Right kidney (tissue), 1 donor: ENCODE data around the gene PKD2L1.
A peak's percentile ranks its signal among the peaks of the same experiment; 100 is the strongest.
"Not testable (repeated sequence)": the region's sequence is repeated elsewhere in the genome, so short reads cannot be mapped to it uniquely, and the experiment has no call there.

ENCODE experiments used
- DNase-seq: peaks from one replicate; pipeline ENCODE4 v3.0.0-alpha.2; 2016

The PKD2L1 gene

GRCh38 chr10:100286051-100287033, 43.7 kb downstream of the PKD2L1 start, which contains the start of gene BLOC1S2:
TSS of gene BLOC1S2 (minus strand) at chr10:100286680. CDS start at chr10:100286659, 21 bp downstream.
- peak; percentile 91 for DNase-seq

GRCh38 chr10:100285326-100285725, 44.7 kb downstream of the PKD2L1 start:
- DNase-seq, result not testable (repeated sequence)

GRCh38 chr10:100282907-100283306, 47.1 kb downstream of the PKD2L1 start:
- DNase-seq, result no peak

GRCh38 chr10:100276971-100277370, 53.1 kb downstream of the PKD2L1 start:
- not testable (repeated sequence) for DNase-seq

- peak; percentile 74 for DNase-seq
These were observed 62.6 kb downstream of the PKD2L1 start, which contains the start of gene CWF19L1 for GRCh38 chr10:100267239-100268104. TSS of gene CWF19L1 (minus strand) at chr10:100267638. CDS start at chr10:100267593, 45 bp downstream.

GRCh38 chr10:100265821-100266485, 64.1 kb downstream of the PKD2L1 start:
- DNase-seq, result no peak

GRCh38 chr10:100254191-100254590, 75.8 kb downstream of the PKD2L1 start:
- no peak for DNase-seq

GRCh38 chr10:100253041-100253440, 77.0 kb downstream of the PKD2L1 start:
- no peak for DNase-seq

- no peak for DNase-seq
These were observed 81.2 kb downstream of the PKD2L1 start for GRCh38 chr10:100248820-100249219.

GRCh38 chr10:100245484-100246220, 84.4 kb downstream of the PKD2L1 start:
- DNase-seq, result no peak

GRCh38 chr10:100239851-100240250, 90.2 kb downstream of the PKD2L1 start:
- DNase-seq, result no peak

GRCh38 chr10:100238429-100238828, 91.6 kb downstream of the PKD2L1 start:
- no peak for DNase-seq
